NB4 (cell line): Measurements from ENCODE around the gene CTNNA3.

Experiments used
- MYC ChIP-seq: IDR thresholded peaks from 2 replicates; pipeline ENCODE4 v1.6.1; 2011; ENCODE audit warnings: low read depth, low read length
- POLR2A ChIP-seq: IDR thresholded peaks from 2 replicates; pipeline ENCODE4 v1.6.1; 2011; ENCODE audit warnings: mild to moderate bottlenecking; ENCODE audit not compliant: insufficient read length; ENCODE audit errors: extremely low read depth
- TF ChIP-seq, protein P1 (sequence below): IDR thresholded peaks from one replicate; pipeline ENCODE4 v1.5.1; 2012; ENCODE audit warnings: low read depth, low read length
- TF ChIP-seq, protein P2 (sequence below): IDR thresholded peaks from 2 replicates; pipeline ENCODE4 v1.6.1; 2011; ENCODE audit warnings: low read depth, low read length

DNA sequence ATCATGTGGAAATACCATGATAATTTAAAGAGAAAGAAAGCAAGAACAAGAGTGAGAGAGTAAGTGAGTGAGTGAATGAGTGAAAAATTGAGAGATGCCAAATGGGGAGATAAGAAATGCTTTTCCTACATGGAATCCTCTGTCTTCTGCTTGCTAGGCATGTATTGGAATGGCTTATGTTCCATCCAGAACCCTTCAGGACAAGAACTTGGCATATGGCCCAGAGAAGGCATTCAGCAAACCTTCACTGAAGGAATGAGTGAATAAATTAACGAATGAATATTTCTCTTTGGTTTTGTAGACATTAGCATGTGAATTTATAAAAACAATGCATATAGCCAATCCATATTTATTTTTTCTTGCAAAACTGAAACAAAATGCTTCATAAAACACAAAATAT lies 608.0 kb downstream of the CTNNA3 start:
- TF ChIP-seq POLR2A (no peak), MYC (no peak)
- TF ChIP-seq, protein P1, sequence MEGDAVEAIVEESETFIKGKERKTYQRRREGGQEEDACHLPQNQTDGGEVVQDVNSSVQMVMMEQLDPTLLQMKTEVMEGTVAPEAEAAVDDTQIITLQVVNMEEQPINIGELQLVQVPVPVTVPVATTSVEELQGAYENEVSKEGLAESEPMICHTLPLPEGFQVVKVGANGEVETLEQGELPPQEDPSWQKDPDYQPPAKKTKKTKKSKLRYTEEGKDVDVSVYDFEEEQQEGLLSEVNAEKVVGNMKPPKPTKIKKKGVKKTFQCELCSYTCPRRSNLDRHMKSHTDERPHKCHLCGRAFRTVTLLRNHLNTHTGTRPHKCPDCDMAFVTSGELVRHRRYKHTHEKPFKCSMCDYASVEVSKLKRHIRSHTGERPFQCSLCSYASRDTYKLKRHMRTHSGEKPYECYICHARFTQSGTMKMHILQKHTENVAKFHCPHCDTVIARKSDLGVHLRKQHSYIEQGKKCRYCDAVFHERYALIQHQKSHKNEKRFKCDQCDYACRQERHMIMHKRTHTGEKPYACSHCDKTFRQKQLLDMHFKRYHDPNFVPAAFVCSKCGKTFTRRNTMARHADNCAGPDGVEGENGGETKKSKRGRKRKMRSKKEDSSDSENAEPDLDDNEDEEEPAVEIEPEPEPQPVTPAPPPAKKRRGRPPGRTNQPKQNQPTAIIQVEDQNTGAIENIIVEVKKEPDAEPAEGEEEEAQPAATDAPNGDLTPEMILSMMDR: no peak
- TF ChIP-seq, protein P2, sequence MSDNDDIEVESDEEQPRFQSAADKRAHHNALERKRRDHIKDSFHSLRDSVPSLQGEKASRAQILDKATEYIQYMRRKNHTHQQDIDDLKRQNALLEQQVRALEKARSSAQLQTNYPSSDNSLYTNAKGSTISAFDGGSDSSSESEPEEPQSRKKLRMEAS: no peak
